Adrenal gland (tissue), 5 donors: ENCODE results near the gene MT1A.

Experiments used
- CTCF ChIP-seq, 6 experiments: fragments of 450-650 bp in 4 of 6; fragments of 200-600 bp in 2 of 6; sonication (generic) in 1 of 6; IDR thresholded peaks; 1 replicate in 5 of 6; 2 replicates in 1 of 6; pipeline versions ENCODE4 v1.5.1 to v1.8.0; 2016 to 2021; ENCODE audit warnings: antibody characterized with exemption in 6 of 6, mild to moderate bottlenecking in 2 of 6, moderate library complexity in 1 of 6
- POLR2A ChIP-seq, 2 donors: fragments of 450-650 bp; IDR thresholded peaks; one replicate each; pipeline ENCODE4 v1.6.1; 2017; ENCODE audit warnings: antibody characterized with exemption in 2 of 2, mild to moderate bottlenecking in 2 of 2, moderate library complexity in 1 of 2
- donor health status: DM: no; HTN: no; CAD: no.

- TF ChIP-seq CTCF (IDR thresholded peaks at IDR 0.05) (no peak), POLR2A (IDR thresholded peaks at IDR 0.05) (no peak)
Measured at GRCh38 chr16:56606071-56606475, 32.4 kb upstream of the MT1A start.
